GM18858 (cell line): ENCODE measurements around the gene RESP18.
A peak's percentile ranks its signal among the peaks of the same experiment; 100 is the strongest.
"Not testable (repeated sequence)": the region's sequence is repeated elsewhere in the genome, so short reads cannot be mapped to it uniquely, and the experiment has no call there.

Experiments
- ATAC-seq: cut with Tn5 transposase; IDR thresholded peaks from one replicate; pipeline ENCODE4 v1.9.1; 2021; ENCODE audit not compliant: unreplicated experiment

Gene RESP18

DNA sequence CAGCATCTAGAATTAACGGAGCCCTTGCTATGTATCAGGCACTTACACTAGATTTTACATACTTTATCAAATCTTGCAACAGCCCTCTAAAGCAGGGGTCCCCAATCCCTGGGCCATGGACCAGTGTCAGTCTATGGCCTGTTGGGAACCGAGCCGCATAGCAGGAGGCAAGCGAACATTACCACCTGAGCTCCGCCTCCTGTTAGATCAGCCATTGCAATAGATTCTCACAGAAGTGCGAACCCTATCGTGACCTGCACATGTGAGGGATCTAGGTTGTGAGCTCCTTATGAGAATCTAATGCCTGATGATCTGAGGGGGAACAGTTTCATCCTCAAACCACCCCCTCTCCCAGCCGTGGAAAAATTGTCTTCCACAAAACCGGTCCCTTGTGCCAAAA lies 39.9 kb downstream of the RESP18 start:
- ATAC-seq: no peak

DNA sequence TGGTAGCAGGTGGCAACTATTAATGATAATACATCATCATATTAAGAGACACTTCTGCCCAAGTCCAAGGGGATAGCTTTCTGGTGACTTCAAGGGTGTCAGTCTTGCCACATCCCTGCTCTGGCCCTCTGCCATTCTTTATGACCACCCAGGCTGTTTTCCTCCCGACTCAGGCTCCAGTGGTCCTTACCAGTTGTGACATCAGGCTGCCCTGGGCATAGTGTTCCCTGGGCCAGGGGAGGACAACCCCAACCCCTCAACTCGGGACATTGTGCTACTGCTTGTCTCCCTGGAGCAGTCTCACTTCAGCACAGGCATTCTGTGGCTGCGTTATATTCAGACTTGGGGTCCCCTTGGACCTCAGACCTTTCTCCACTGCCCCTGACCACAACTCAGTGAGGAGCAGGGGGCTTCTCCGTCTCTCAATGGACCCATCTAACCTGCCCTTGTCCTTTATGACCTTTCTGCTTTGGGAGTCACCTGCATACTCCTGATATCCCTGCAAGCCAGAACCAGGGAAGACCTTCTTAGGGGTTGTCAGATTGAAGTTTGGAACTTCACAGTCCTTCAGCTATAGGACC lies 40.5 kb downstream of the RESP18 start:
- no peak for ATAC-seq

DNA sequence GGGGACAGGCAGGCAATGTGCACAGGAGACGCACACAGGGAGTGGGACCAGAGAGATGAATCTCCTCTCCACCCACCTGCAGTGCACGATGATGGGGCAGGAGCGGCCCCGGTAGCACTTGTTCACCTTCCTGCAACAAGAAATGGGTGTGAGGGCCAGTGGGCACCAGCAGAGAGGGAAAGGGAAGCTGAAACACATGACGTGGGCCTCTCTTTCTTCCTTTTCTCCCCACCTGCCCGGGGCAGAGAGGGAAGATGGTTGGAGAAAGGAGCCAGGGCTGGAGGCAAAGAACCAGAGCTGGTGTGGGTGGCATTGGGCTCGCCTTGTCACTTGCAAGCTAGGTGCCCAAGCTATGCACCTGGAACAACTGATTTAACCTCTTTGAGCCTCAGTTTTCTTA lies 41.1 kb downstream of the RESP18 start:
- ATAC-seq: no peak

DNA sequence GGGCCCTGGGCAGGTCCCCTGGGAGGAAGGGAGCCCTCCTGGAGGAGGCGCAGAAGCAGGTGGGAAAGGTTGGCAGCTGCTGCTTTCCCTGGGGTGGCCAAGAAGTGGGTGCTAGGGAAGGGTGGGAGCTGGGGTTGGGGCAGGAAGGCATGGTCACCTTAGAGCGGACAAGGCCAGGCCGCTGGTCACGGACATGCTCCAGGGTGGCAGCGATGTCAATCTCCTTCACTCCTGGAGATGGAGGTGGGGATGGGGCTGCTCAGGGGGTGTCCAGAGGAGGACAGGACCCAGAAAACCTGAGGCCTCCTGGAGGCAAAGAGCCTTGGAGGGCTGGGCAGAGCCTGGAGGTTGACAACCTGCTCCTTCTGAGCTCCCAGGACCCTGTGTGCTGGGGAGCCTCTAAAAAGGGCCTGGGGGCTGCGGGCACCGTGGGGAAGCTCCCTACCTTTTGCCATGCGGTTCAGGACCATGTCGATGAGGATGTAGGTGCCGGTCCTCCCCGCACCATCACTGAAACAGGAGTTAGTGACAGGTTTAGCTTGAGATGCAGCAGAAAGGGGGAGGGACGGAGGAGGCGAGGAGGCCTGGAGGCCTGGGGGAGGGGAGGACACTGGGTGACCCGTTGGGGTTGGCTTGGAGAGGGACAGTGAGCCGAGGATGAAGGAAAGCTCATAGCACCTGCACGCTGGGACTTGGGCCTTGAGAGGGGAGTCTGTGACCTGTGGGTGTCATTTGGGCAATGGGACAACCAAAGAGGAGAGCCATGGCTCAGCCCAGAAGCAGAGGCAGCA lies 42.0 kb downstream of the RESP18 start:
- no peak for ATAC-seq

DNA sequence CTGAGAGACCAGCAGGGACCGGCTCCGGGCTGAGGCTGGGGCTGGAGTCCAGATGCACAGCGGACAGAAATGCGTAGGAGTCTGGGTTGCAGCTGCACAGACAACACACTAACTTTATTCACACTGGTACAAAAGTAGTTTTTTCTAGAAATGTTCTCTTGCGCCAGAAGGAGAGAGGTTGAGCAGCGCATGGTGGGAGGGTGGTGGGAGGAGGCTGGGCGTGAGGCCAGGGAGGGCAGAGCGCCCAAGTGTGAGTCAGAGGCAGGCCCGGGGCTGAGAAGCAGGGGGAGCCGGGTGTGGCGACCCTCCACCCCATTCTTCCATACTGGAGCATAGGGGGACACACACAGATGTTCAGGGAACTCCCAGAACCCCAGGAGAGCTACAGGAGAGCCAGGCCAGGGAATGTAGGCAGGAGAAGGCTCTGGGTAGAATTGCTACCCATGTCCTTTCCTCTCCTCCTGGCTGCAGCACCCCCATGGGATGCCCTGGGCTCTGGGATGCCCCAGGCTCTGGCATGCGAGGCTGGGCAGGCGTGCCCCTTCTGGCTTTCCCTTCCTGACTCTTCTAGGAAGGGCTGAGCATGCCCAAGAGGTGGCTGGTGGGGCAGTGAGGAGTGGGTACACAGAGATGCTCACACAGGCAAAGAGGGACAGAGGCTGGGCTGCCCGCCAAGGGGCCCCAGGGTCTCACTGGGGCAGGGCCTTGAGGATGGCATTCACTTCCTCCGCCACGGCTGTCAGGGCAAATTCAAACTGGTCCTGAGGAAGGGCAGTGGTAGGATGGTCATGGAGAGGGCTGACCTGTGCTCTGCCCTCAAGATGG lies 42.8 kb downstream of the RESP18 start:
- ATAC-seq: no peak

DNA sequence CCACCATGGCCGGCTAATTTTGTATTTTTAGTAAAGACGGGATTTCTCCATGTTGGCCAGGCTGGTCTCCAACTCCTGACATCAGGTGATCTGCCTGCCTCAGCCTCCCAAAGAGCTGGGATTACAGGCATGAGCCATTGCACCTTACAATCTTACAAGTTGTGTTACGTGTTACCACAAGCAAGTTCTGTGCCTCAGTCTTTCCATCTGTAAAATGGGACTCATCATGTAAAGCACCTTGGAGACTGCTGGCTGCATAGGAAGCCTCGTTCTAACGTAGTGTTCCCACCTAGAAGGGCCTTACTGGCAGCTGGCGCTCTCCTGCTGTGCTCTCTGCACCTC lies 43.4 kb downstream of the RESP18 start:
- ATAC-seq: no peak

DNA sequence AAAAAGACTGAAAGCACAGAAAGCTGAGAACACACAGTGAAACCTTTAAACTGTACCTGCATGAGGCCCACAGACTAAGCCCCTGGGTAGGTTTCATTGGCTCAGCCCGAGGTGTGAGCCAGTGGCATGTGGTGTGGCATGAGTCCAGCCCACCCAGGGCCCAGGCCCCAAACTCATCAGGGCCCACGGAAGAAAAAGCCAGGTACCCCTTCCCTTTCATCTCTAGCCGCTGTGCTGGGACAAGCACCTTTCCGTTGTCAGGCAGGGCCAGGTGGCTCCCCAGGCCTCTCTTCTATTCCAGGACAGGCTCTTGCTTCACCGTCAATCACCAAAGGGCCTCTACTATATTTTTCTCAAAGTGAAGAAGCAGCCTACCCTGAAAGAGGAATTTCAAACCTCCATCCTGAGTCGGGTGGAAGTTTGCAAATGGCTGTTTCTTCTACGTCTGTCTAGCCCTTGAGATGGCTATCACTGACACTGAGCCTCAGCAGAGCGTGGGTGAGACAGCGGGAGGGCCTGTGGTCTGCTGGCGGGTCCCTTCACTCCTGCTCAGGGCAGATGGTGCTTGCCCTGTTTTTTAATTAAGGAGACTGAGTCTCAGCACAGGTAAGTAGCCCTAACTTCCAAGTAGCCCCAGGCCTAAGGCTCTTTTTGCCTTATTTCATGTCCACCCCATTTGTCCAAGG lies 44.8 kb downstream of the RESP18 start:
- no peak for ATAC-seq

DNA sequence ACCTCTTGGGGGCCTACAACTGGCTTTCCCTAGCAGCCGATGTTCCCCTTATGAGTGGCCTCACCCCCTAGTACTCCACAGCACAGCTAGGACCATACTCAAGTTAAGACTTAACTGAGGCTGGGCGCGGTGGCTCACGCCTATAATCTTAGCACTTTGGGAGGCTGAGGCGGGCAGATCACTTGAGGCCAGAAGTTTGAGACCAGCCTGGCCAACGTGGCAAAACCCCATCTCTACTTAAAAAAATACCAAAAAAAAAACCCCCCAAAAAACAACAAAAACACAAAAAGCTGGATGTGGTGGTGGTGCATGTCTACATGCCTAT lies 45.5 kb downstream of the RESP18 start:
- not testable (repeated sequence) for ATAC-seq

DNA sequence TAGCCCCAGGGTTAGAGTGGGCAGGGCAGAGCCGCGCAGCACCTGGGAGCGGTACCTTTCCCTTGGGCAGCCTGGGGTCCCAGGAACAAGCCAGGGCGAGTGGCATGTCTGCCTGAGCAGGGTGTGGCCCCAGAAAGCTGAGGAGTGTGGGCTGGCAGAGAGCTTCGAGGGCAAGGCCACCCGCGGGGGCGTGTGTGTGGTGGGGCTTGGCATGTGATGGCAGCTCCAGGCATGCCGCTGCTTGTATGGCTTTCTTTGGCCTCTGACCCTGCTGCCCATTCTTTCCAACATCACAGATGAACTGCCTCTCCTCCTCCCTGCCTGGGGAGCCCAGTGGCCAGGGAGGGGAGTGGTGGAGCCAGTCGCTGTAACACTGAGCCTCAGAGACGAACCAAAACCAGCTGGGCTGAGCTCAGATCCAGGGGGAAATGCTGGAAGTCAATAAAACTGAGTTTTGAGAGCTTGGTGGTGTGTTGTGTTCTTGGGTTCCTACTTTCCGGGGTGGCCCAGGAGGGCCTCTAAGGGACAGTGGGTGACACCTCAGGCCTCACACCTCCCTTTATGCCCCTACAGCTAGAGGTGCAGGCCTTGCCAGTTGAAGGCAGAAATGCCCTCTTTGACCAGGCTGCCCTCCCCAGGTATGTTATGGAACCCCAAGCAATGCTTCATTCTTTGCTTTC lies 46.0 kb downstream of the RESP18 start:
- ATAC-seq: no peak

DNA sequence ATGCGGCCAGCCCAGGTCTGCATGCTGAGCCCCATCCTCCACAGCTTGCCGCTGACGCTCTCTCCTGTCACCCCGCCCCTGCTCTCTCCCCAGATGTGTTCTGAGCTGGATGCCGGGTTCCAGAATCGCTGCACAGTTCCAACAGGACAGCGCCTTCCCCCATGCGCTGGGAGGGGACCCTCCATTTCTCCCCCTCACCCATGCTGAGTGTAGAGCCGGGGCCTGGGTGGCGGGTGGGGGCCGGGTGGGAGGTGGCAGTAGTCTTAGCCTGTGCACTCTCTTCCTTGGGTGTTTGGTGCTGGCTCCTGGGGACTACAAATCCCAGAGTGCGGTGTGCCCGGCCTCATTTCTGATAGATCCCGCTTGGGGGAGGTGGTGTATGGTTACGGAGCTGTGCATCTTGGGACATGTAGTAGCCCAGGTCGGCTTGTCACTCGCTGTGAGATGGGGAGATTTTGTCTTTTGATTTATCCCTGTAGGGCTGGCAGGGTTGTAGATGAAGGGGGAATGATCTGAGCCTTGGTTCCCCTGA lies 46.6 kb downstream of the RESP18 start:
- ATAC-seq: no peak

DNA sequence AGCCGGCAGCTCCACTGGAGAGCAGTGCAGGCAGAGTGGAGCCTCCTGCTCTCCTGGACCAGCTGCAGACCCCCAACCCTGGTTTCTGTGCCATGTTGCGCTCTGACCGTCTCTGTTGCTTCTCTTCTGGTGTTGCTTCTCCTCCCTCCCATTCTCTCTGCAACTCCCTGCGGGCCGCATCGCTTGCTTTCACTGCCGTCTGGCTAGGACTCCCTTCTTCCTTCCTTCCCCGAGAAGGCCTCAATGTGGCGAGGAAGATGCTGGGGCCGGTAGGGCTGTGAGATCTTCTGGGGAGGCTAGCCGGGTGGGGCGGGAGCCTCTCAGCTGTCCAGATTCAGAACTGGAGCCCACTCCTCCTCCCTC lies 47.2 kb downstream of the RESP18 start:
- no peak for ATAC-seq

DNA sequence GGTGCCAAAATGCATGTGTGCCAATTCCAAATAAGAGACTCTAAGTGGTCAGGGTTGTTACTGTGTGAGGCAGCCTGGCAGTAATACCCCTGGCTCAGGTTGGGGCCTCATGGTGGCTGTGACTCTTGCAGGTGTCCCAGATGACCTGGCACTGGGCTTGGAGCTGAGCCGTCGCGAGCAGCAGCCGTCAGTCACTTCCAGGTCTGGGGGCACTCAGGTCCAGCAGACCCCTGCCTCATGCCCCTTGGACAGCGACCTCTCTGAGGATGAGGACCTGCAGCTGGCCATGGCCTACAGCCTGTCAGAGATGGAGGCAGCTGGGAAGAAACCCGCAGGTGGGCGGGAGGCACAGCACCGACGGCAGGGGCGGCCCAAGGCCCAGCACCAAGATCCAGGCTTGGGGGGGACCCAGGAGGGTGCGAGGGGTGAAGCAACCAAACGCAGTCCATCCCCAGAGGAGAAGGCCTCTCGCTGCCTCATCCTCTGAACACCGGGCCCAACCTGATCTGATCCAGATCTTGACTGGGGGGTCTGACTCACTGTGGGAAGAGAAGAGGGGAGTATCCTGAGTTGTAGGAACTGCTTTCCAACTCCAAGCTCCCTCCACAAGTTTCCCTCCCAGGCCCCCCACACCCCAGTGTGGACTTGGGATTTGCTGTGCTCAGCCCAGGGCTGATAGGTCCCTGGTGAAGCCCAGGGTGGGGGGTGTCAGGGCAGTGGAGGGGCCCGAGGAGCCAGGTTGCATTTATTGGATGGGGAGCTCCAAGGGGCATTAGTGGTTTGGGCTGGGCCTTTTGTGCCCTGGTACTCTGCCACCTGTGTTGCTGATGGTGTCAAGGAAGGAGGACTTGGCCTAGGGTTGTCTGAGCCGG lies 47.8 kb downstream of the RESP18 start:
- ATAC-seq: no peak

DNA sequence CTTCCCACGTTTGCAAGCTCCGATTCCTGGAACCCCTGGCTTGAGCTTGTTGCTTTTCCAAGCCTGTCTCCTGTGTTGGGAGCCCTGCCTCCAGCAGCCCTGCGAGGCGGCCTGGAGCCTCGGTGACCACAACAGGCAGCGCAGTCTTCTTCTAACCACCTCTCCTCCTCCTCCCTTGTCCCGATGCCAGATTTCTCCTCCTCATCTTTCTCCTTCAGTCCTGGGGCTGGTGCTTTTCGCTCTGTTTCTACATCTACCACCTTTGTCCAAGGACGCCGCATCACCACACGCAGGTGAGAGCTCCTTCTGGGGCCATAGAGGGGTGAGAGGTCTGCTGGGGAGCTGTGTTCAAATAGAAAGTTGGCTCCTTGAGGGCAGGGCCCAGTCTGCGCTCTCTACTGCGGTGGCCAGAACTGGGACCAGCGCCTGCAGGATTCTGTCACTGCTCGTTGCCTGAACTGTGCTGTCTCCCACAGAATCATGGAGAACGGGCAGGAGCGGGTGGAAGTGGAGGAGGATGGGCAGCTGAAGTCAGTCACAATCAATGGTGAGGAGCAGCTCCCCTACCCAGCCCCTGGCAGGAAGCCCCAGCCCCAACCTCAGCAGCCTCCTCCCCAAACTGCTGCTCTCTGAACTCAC lies 49.5 kb downstream of the RESP18 start:
- ATAC-seq: no peak

DNA sequence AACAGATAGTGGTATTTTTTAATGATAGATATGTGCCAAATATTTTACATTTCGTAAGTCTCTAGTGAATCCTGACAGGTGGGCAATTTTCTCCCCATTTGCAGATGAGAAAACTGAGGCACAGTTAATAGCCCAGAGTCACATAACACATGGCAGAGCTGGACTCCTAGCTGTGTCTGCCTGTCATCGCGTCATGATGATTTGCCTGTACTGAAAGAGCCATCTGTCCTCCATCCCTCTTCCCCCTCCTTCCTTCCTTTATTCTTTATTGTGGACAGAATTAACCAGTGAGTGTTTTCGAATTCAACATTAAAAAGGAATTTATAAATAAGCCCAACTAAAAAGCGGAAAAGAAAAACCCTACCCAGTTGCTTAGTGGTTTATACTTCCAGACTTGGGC lies 50.2 kb downstream of the RESP18 start:
- ATAC-seq: no peak

DNA sequence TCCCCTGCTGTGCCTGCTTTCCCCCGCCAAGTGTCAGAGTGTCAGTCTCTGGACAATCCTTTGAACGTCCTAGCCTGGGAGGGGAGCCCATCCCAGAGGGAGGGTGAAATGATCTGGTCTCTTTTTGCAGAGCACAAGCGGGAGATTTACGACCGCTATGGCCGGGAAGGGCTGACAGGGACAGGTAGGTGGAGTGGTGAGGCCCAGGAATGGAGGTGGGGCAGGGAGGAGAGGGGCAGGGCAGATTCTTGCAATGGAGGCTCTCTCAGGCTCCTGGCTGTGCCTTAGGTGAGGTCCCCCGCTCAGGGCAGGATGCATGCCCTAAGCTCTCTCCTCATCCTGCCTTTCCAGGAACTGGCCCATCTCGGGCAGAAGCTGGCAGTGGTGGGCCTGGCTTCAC lies 51.0 kb downstream of the RESP18 start:
- no peak for ATAC-seq

DNA sequence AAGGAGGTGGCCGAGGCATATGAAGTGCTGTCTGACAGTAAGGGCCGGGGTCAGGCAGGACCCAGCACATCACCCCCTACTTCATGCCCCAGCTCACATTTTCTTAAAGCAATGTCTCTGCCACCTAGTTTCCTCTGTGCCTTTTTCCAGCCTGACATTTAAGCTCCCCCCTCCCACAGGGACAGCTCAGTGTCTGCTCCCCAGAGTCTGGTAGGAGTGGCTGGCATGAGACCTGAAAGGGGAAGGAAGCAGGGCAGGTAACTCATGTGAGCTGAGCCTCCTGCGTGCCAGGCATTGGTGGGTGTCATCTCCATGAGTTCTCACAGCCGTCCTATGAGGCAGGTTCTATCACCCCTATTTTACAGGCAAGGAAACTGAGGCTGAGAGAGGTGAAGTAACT lies 51.9 kb downstream of the RESP18 start:
- no peak for ATAC-seq

DNA sequence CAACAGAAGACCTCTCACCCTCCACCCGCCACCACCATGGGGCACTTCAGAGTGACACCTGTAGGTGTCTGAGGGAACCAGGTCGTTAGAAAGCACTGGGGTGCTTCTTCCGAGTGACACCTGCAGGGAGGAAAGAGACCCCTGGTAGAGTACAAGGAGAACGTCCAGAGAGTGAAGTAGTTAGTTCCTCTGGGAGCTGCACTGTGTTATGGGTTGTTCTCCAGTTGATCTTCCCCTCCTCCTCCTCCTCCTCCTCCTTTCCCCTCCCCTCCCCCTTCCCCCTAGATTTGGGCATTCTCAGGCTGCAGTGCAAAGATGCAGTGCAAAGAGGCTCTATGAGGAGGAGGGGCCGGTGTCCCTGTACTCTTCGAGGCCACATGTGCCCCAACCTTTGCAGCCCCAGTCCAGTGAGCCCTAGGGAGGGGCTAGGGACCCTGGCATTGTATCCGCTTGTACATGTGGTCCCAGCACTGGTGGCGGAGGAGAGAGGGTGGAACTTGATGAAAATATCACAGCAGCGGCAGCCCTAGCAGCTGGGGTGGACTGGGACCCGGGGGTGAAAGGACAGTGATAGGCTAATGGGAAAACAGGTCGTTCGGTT lies 52.5 kb downstream of the RESP18 start:
- no peak for ATAC-seq

DNA sequence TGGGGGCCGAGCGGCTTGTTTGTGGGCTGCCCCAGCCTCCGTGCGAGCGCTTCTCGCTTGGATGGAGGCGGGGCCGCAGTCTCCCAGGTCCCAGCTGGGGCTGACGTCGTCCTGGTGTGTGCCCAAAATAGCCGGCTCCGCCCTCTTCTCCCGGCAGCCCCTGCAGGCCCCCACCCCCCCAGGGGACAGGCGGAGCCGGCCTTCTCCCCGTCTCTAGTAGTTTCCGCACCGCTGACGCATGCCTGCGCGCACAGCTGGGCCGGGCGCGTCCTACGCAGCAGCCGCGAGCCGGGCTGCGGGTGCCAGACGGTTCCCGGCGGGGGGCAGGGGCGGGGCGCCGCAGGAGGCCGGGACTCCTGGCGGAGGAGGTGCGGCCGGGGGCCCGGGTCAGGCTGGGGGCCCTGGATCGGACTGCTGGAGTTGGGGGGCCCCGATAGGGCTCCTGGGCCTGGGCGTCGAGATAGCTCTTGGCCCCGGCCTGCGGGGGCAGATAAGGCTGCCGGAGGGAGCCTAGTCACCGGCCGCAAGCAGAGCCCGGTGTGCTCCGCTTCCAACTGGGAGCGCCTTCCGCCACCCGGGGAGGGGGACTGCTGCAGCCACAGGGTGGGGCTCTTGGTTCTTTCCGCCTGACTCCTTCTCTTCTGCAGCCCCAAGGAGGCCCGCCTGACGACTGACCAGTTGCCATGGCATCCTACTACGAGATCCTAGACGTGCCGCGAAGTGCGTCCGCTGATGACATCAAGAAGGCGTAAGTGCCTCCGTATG lies 53.2 kb downstream of the RESP18 start, which contains the start of gene DNAJB2:
Gene DNAJB2, plus strand, starts transcription at position 216 of the 765 bp plus-strand sequence. Its CDS starts 468 bp downstream, at position 684.
- peak; percentile 84 for ATAC-seq
